Nephron progenitor cell (in vitro differentiated cells): ENCODE results near the gene FOXP1.

Source experiments
- DNase-seq: peaks from one replicate; pipeline ENCODE4 v3.0.0; 2021
- H3K27ac Mint-ChIP-seq: 2 replicates; pipeline ENCODE4 v1.8.0; 2021; ENCODE audit warnings: mild to moderate bottlenecking, moderate library complexity, mixed read lengths
- H3K27me3 Mint-ChIP-seq: 2 replicates; pipeline ENCODE4 v1.8.0; 2021; ENCODE audit warnings: mild to moderate bottlenecking, low read depth, mixed read lengths; ENCODE audit not compliant: poor library complexity
- H3K36me3 Mint-ChIP-seq: 2 replicates; pipeline ENCODE4 v1.8.0; 2021; ENCODE audit warnings: low read depth, mixed read lengths
- H3K4me1 Mint-ChIP-seq: 2 replicates; pipeline ENCODE4 v1.8.0; 2021; ENCODE audit warnings: mixed read lengths
- H3K4me3 Mint-ChIP-seq: 2 replicates; pipeline ENCODE4 v1.8.0; 2021; ENCODE audit warnings: mild to moderate bottlenecking, moderate library complexity, mixed read lengths
- H3K9me3 Mint-ChIP-seq: 2 replicates; pipeline ENCODE4 v1.8.0; 2021; ENCODE audit warnings: mild to moderate bottlenecking, moderate library complexity, mixed read lengths
- TF ChIP-seq, protein P1 (sequence below): fragments of 200-600 bp; sonication (generic); IDR thresholded peaks from 2 replicates; pipeline ENCODE4 v1.5.0; 2021; ENCODE audit warnings: antibody characterized with exemption

FOXP1 gene

GRCh38 chr3:70970171-70970570 is 613.4 kb downstream of the FOXP1 start:
- no peak for DNase-seq
- Mint-ChIP-seq H3K27me3 (no peaks in the 10 kb centered on the region), H3K27ac (no peak overlapping the region), H3K4me1 (peaks cover 6% of the 10 kb centered on the region), H3K4me3 (no peak overlapping the region), H3K9me3 (no peaks in the 10 kb centered on the region), H3K36me3 (peaks cover 78% of the 10 kb centered on the region)
- TF ChIP-seq, protein P1, sequence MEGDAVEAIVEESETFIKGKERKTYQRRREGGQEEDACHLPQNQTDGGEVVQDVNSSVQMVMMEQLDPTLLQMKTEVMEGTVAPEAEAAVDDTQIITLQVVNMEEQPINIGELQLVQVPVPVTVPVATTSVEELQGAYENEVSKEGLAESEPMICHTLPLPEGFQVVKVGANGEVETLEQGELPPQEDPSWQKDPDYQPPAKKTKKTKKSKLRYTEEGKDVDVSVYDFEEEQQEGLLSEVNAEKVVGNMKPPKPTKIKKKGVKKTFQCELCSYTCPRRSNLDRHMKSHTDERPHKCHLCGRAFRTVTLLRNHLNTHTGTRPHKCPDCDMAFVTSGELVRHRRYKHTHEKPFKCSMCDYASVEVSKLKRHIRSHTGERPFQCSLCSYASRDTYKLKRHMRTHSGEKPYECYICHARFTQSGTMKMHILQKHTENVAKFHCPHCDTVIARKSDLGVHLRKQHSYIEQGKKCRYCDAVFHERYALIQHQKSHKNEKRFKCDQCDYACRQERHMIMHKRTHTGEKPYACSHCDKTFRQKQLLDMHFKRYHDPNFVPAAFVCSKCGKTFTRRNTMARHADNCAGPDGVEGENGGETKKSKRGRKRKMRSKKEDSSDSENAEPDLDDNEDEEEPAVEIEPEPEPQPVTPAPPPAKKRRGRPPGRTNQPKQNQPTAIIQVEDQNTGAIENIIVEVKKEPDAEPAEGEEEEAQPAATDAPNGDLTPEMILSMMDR: no peak

DNA sequence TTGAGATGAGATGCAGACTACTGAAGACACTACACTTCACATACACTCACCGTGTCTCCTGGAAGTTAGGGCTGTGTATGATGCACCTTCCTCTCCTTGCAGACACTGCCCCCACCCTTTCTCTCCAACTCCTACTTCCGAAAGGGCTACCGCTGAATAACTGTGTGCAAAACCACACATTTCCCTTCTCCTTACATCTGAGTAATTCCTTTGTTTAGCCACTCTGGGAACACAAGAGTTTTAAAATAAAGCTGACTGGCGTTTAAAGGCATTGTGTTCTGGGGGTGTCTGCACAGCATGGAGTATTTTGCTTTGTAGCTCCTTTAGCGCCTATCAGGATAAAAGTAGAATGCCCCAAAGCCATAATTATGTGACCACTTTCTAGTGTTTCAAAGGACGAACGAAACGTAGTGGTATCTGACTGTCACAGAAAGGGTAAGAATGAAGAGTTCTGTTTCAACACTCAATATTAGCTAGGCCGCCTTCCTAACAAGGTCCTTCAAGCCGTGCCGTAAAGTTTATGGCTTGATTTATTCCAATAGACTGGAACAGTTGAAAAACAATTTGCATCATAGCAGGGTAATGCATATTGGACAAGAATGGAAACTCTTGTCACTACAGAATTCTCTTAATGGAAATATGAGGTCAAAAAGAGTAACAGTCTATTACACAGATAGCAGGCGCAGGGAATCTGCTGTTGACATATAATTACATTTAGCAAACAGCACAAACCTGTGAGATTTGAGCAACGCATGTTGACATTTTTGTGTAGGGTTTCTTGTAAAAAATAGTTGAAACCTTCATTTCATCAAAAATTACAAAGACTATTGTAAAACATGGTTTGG is 619.9 kb downstream of the FOXP1 start:
- Mint-ChIP-seq H3K9me3 (no peaks in the 10 kb centered on the region), H3K4me3 (no peak overlapping the region), H3K36me3 (peaks cover 71% of the 10 kb centered on the region), H3K27me3 (no peaks in the 10 kb centered on the region), H3K4me1 (peaks cover 35% of the 10 kb centered on the region), H3K27ac (peak overlapping the region; percentile 63)
- TF ChIP-seq, protein P1: no peak
- no peak for DNase-seq

- Mint-ChIP-seq H3K27me3 (no peaks in the 10 kb centered on the region), H3K4me3 (no peak overlapping the region), H3K9me3 (no peaks in the 10 kb centered on the region), H3K36me3 (peaks cover 70% of the 10 kb centered on the region), H3K4me1 (peaks cover 64% of the 10 kb centered on the region), H3K27ac (peak overlapping the region; percentile 92)
- TF ChIP-seq, protein P1: no peak
- DNase-seq: no peak
These were observed 623.8 kb downstream of the FOXP1 start for GRCh38 chr3:70959506-70960291.

DNA sequence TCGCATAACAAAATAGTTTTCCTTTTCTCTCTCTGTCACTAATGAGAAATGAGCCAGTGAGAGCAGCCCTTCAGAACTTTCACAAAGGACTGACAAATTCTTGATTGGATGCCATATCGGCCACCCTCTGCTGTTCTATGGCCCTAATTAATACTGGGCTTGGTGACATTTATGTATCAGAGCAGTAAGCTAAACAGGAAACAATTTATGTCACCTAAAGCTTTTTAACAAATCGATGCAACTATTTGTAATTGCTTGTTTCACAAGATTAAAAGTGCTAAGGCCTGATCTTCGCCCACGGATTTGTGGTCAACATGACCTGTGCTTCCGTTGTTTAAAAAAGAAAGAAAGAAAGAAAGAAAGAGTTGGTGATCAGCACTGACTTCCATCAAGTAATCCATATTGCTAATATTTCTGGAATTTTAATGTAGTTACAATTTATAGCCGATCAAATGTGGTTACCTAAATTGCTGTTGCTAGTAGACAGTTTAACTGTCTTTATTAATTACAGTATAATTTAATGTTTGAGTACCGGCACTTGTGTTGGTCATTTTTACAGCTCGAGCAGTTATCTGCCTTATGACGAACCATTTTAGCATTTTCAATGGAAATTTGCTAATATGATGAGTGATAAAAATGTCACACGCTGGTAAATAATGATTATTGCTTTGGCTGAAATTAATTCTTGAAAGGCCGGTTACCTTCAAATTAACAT is 631.3 kb downstream of the FOXP1 start:
- no peak overlapping the region for H3K27ac Mint-ChIP-seq

GRCh38 chr3:70951316-70951715 is 632.2 kb downstream of the FOXP1 start:
- Mint-ChIP-seq H3K4me3 (no peak overlapping the region), H3K36me3 (no peaks in the 10 kb centered on the region)
- TF ChIP-seq, protein P1: no peak

More for the DNA sequence above, 631.3 kb downstream of the FOXP1 start:
- no peak for DNase-seq
- H3K9me3 Mint-ChIP-seq: no peaks in the 10 kb centered on the region
- no peak overlapping the region for H3K4me3 Mint-ChIP-seq
- peaks cover 1% of the 10 kb centered on the region for H3K36me3 Mint-ChIP-seq
- TF ChIP-seq, protein P1: no peak
- H3K4me1 Mint-ChIP-seq: peaks cover 39% of the 10 kb centered on the region
- H3K27me3 Mint-ChIP-seq: peaks cover 9% of the 10 kb centered on the region

More at GRCh38 chr3:70951316-70951715, 632.2 kb downstream of the FOXP1 start:
- Mint-ChIP-seq H3K9me3 (no peaks in the 10 kb centered on the region), H3K27me3 (peaks cover 9% of the 10 kb centered on the region), H3K4me1 (peaks cover 31% of the 10 kb centered on the region), H3K27ac (no peak overlapping the region)
- DNase-seq: no peak
